DOHH2 (cell line): ENCODE data around the gene ITGA2.
"Not testable (repeated sequence)": the region's sequence is repeated elsewhere in the genome, so short reads cannot be mapped to it uniquely, and the experiment has no call there.

Source experiments
- H3F3A ChIP-seq: fragments of 200-600 bp; sonication (generic), shearing (Covaris generic); 2 replicates; pipeline ENCODE4 v1.6.0; 2016; ENCODE audit warnings: antibody characterized with exemption, mild to moderate bottlenecking; ENCODE audit not compliant: control insufficient read depth, insufficient read depth
- H3K27ac ChIP-seq: fragments of 200-600 bp; sonication (generic); 2 replicates; pipeline ENCODE4 v1.5.1; 2014; ENCODE audit warnings: low read depth, mild to moderate bottlenecking, low read length, moderate library complexity
- H3K27me3 ChIP-seq: fragments of 200-600 bp; sonication (generic); 2 replicates; pipeline ENCODE4 v1.6.1; 2014; ENCODE audit warnings: mild to moderate bottlenecking, low read length, mixed read lengths; ENCODE audit not compliant: control insufficient read depth
- H3K36me3 ChIP-seq: fragments of 200-600 bp; sonication (generic); 2 replicates; pipeline ENCODE4 v1.6.1; 2014; ENCODE audit warnings: mild to moderate bottlenecking, low read length, moderate library complexity, mixed read lengths; ENCODE audit not compliant: control insufficient read depth
- H3K4me1 ChIP-seq: fragments of 200-600 bp; sonication (generic); 2 replicates; pipeline ENCODE4 v1.6.1; 2014; ENCODE audit warnings: mild to moderate bottlenecking, low read length, mixed read lengths; ENCODE audit not compliant: control insufficient read depth
- H3K4me2 ChIP-seq: fragments of 200-600 bp; sonication (generic); 2 replicates; pipeline ENCODE4 v1.6.0; 2014; ENCODE audit warnings: mild to moderate bottlenecking, low read length, moderate library complexity
- H3K4me3 ChIP-seq: fragments of 200-600 bp; sonication (generic); 2 replicates; pipeline ENCODE4 v1.5.1; 2014; ENCODE audit warnings: mild to moderate bottlenecking, low read length, mixed read lengths
- H3K79me2 ChIP-seq: fragments of 200-600 bp; sonication (generic); 2 replicates; pipeline ENCODE4 v1.6.1; 2014; ENCODE audit warnings: mild to moderate bottlenecking, low read length, mixed read lengths; ENCODE audit not compliant: control insufficient read depth
- H3K9me2 ChIP-seq: fragments of 200-600 bp; sonication (generic); replicated peaks from 2 replicates; pipeline ENCODE4 v1.6.1; 2014; ENCODE audit warnings: mild to moderate bottlenecking, low read length, mixed read lengths; ENCODE audit not compliant: control insufficient read depth
- H3K9me3 ChIP-seq: fragments of 200-600 bp; sonication (generic); 2 replicates; pipeline ENCODE4 v1.6.1; 2014; ENCODE audit warnings: antibody characterized with exemption, low read length, mixed read lengths; ENCODE audit not compliant: control insufficient read depth, insufficient read depth
- H4K20me1 ChIP-seq: fragments of 200-600 bp; sonication (generic); 2 replicates; pipeline ENCODE4 v1.6.0; 2014; ENCODE audit warnings: low read depth, mild to moderate bottlenecking, antibody characterized with exemption, low read length, moderate library complexity; ENCODE audit not compliant: control insufficient read depth, insufficient read depth
- CTCF ChIP-seq: fragments of 200-600 bp; sonication (generic); IDR thresholded peaks from one replicate; pipeline ENCODE4 v1.5.1; 2014; ENCODE audit warnings: antibody characterized with exemption, mild to moderate bottlenecking, low read depth, low read length; ENCODE audit not compliant: poor library complexity, severe bottlenecking
- EZH2phosphoT487 ChIP-seq: fragments of 200-600 bp; sonication (generic); IDR thresholded peaks from 2 replicates; pipeline ENCODE4 v1.6.1; 2017; ENCODE audit warnings: borderline replicate concordance, mild to moderate bottlenecking, antibody characterized with exemption, low read length, moderate library complexity, mixed read lengths

Gene ITGA2

GRCh38 chr5:52963636-52964035 lies 25.5 kb upstream of the ITGA2 start:
- Histone ChIP-seq H3K9me3 (no peaks in the 10 kb centered on the region), H3K27me3 (no peaks in the 10 kb centered on the region), H4K20me1 (no peaks in the 10 kb centered on the region), H3K4me1 (no peaks in the 10 kb centered on the region), H3K4me2 (no peak overlapping the region), H3K27ac (no peak overlapping the region), H3K9me2 (no peaks in the 10 kb centered on the region), H3K36me3 (no peaks in the 10 kb centered on the region), H3K79me2 (no peaks in the 10 kb centered on the region), H3F3A (no peaks in the 10 kb centered on the region), H3K4me3 (no peak overlapping the region)
- no peak for TF ChIP-seq EZH2phosphoT487
- TF ChIP-seq CTCF = no peak

GRCh38 chr5:52964138-52964537 lies 25.0 kb upstream of the ITGA2 start:
- H4K20me1 ChIP-seq = no peaks in the 10 kb centered on the region
- no peaks in the 10 kb centered on the region for H3K9me3 ChIP-seq
- H3K4me2 ChIP-seq = no peak overlapping the region
- H3K9me2 ChIP-seq = no peaks in the 10 kb centered on the region
- H3K27me3 ChIP-seq = no peaks in the 10 kb centered on the region
- no peaks in the 10 kb centered on the region for H3K79me2 ChIP-seq
- H3K27ac ChIP-seq = no peak overlapping the region
- no peaks in the 10 kb centered on the region for H3F3A ChIP-seq
- no peaks in the 10 kb centered on the region for H3K36me3 ChIP-seq
- H3K4me1 ChIP-seq = no peaks in the 10 kb centered on the region
- H3K4me3 ChIP-seq = no peak overlapping the region
- TF ChIP-seq CTCF (no peak), EZH2phosphoT487 (no peak)

GRCh38 chr5:52976157-52976556 lies 13.0 kb upstream of the ITGA2 start:
- not testable (repeated sequence) for H3K27me3 ChIP-seq, H3K27ac ChIP-seq, H3K4me3 ChIP-seq, H3K9me2 ChIP-seq, H3K79me2 ChIP-seq, H3K36me3 ChIP-seq, H3K4me2 ChIP-seq, H3K4me1 ChIP-seq, H3F3A ChIP-seq, H3K9me3 ChIP-seq, H4K20me1 ChIP-seq

GRCh38 chr5:52977264-52977897 lies 11.8 kb upstream of the ITGA2 start:
- Histone ChIP-seq H3K9me2 (no peaks in the 10 kb centered on the region), H3K9me3 (no peaks in the 10 kb centered on the region; the same call in 1 of the 2 replicates)
- no peak for TF ChIP-seq CTCF
- TF ChIP-seq EZH2phosphoT487 = no peak

More at GRCh38 chr5:52977264-52977897, 11.8 kb upstream of the ITGA2 start:
- H3K79me2 ChIP-seq = no peaks in the 10 kb centered on the region
- no peaks in the 10 kb centered on the region for H3K4me1 ChIP-seq
- H3F3A ChIP-seq = no peaks in the 10 kb centered on the region
- no peak overlapping the region for H3K4me3 ChIP-seq
- no peak overlapping the region for H3K4me2 ChIP-seq
- no peak overlapping the region for H3K27ac ChIP-seq
- no peaks in the 10 kb centered on the region for H3K36me3 ChIP-seq
- H3K27me3 ChIP-seq = no peaks in the 10 kb centered on the region
- no peaks in the 10 kb centered on the region for H4K20me1 ChIP-seq
